ENCODE results near the gene F2.
"Not testable (repeated sequence)": the region's sequence is repeated elsewhere in the genome, so short reads cannot be mapped to it uniquely, and the experiment has no call there.

F2 gene

GRCh38 chr11:46719048-46719542 lies at the start of gene F2:
Gene F2 (plus strand): TSS chr11:46719213. CDS start chr11:46719236, 23 bp downstream.
- no peak within 1 kb of the TSS for H3K27ac Mint-ChIP-seq
- no peaks in the 10 kb centered on the region for H3K27me3 Mint-ChIP-seq
- H3K4me1 Mint-ChIP-seq (ENCODE audit: low read depth): peaks cover 2% of the 10 kb centered on the region
- H3K36me3 Mint-ChIP-seq: no peaks in the 10 kb centered on the region
- no peaks in the 10 kb centered on the region for H3K9me3 Mint-ChIP-seq (ENCODE audit: low read depth)
- no peak within 1 kb of the TSS for H3K4me3 Mint-ChIP-seq

DNA sequence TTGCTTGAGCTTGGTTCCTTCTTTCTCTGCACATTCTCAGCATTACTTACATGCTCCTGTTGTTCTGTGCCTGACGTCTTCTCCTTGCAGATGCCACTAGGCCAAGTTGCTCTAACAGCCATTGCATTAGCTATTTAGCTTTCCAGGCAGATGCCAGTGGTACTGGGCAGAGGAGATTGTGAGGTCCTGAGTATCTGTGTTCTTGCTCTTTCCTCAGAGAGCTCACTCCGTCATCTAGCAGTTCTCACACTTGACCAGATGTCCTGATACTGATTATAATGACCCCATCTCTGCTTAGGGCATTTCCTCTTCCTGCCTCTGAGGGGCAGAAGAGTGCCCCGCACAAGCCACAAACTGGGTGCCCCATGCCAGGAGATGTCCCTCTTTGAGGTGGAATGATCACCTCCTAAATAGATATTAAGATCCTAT lies 49.3 kb upstream of the F2 start:
- Mint-ChIP-seq H3K9me3 (ENCODE audit: low read depth) (no peaks in the 10 kb centered on the region), H3K36me3 (peaks cover 4% of the 10 kb centered on the region), H3K4me3 (no peak overlapping the region), H3K27me3 (no peaks in the 10 kb centered on the region), H3K4me1 (ENCODE audit: low read depth) (peaks cover 57% of the 10 kb centered on the region), H3K27ac (peak overlapping the region; percentile 61)

DNA sequence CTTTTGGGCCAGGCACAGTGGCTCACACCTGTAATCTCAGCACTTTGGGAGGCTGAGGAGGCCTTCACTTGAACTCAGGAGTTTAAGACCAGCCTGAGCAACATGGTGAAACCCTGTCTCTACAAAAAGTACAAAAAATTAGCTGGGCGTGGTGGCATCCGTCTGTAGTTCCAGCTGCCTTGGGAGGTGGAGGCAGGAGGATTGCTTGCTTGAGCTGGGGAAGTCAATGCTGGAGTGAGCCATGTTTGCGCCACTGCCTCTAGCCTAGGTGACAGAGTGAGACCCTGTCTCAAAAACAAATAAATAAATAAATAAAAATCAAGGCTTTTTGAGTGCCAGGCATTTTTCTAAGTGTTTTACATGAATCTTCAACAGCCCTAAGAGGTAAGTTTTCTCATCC lies 48.5 kb upstream of the F2 start:
- not testable (repeated sequence) for H3K27me3 Mint-ChIP-seq; H3K9me3 Mint-ChIP-seq (ENCODE audit: low read depth); H3K36me3 Mint-ChIP-seq
- peaks cover 64% of the 10 kb centered on the region for H3K4me1 Mint-ChIP-seq (ENCODE audit: low read depth)
- H3K4me3 Mint-ChIP-seq: peak overlapping the region; percentile 74
- H3K27ac Mint-ChIP-seq: peak overlapping the region; percentile 90

DNA sequence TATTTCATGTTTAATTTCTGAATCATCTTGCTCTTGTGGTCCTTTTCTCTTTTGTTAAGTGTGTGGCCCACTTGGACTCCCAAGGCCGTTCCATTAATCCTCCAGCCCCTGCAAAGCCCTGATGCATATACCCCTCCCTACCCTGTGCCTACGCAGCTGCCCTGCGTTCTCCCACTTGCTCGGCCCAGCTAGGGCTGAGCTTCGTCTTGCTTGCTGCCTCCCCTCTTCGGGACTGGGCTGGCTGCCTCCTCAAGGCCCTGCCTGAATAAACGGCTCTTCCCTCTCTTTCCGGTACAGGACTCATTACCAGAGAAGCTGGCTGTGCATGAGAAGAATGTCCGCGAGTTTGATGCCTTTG lies 47.1 kb upstream of the F2 start:
- Mint-ChIP-seq H3K9me3 (ENCODE audit: low read depth) (no peaks in the 10 kb centered on the region), H3K27me3 (no peaks in the 10 kb centered on the region), H3K4me3 (peak overlapping the region; percentile 27), H3K27ac (peak overlapping the region; percentile 90), H3K4me1 (ENCODE audit: low read depth) (peaks cover 77% of the 10 kb centered on the region), H3K36me3 (peaks cover 4% of the 10 kb centered on the region)

DNA sequence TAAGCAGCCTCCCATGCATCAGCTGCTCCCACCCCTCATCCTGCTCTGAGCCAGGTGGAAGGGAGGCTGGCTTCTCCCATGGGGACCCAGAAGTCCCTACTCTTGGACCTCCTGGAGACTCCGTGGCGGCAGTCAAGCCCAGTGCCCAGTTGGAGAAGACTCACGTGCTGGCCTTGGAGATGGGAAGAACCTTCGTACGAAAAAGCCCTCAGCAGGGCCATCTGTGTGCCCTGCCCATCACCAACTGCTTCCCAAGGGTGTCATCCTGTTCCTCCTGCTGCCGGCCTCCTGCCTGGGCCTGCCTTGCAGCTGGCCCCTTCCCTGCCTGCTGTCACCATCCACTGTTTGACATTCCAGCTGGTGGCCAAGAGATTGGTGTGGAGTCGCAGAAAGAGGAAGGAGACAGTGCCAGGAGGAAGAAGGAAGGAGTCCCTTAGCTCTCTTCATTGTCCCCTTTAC lies 46.6 kb upstream of the F2 start:
- Mint-ChIP-seq H3K36me3 (peaks cover 6% of the 10 kb centered on the region), H3K9me3 (ENCODE audit: low read depth) (no peaks in the 10 kb centered on the region), H3K4me3 (peak overlapping the region; percentile 27), H3K27ac (peak overlapping the region; percentile 90), H3K4me1 (ENCODE audit: low read depth) (peaks cover 81% of the 10 kb centered on the region), H3K27me3 (no peaks in the 10 kb centered on the region)

DNA sequence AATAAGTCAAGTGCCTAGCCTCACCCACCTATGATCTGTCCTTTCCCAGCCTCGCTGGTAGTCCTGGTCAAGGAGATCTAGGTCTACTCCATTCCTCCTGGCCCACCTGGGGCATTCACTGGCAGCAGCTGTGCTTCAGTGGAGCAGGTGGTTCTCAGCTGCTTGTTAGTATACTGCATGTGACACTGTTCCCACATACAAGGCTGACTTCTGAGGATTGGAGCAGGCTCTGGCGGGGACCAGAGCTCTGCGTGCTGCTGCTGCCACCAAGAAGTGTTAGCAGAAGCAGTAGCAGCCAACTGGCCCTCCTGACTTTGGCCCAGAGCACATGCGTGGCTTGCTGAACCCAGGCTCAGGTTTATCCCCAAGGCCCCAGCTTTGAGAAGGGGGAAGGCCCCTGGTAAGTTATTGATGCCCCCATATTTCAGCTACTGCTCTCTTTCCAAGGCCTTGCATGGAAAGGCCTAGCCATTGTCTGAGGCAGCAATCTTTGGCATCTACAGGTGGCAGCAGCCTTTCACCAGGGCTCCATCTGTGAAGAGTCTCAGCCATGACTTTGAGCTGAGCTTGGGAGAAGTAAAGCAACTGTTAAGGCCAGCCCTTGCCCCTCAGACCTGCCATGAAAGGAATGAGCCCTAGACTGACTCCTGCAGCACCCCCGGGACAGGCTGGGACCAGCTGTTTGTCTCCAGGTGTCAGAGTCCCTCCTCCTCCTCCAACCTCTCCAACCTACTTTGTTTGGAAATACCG lies 45.1 kb upstream of the F2 start:
- Mint-ChIP-seq H3K27me3 (no peaks in the 10 kb centered on the region), H3K4me1 (ENCODE audit: low read depth) (peaks cover 83% of the 10 kb centered on the region), H3K27ac (peak overlapping the region; percentile 78), H3K36me3 (peaks cover 6% of the 10 kb centered on the region), H3K9me3 (ENCODE audit: low read depth) (no peaks in the 10 kb centered on the region), H3K4me3 (no peak overlapping the region)

GRCh38 chr11:46674463-46675287 lies 44.3 kb upstream of the F2 start:
- Mint-ChIP-seq H3K4me1 (ENCODE audit: low read depth) (peaks cover 76% of the 10 kb centered on the region), H3K27ac (peak overlapping the region; percentile 78), H3K27me3 (no peaks in the 10 kb centered on the region), H3K9me3 (ENCODE audit: low read depth) (no peaks in the 10 kb centered on the region), H3K4me3 (peak overlapping the region; percentile 12), H3K36me3 (peaks cover 6% of the 10 kb centered on the region)

DNA sequence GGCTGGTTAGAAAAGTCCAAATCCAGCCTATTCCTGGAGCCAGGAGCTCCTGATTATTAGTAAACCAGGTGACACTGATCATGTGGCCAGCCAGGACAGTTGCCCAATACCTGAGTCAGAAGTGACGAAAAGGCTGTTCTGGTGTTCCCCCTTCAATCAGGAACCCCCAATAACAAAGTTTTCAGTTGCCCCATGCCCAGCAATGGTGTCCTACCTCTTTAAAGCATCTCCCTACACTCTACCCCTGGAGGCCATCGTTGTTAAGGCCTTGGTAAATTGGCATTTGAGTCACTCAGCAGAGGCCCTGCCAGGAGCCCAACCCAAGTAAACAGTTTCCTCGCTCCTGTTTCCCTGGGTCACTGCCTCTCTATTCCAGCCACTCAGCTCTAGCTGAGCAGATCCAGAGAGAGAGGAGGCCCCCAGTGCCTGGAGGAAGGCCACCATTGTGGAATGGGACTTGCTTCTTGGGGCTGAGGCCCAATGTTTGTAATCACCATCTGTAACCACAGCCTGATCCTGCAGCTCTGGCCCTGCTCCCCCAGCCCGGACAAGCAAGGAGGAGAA lies 43.6 kb upstream of the F2 start:
- Mint-ChIP-seq H3K4me3 (no peak overlapping the region), H3K36me3 (peaks cover 6% of the 10 kb centered on the region), H3K27ac (peak overlapping the region; percentile 78), H3K4me1 (ENCODE audit: low read depth) (peaks cover 70% of the 10 kb centered on the region), H3K9me3 (ENCODE audit: low read depth) (no peaks in the 10 kb centered on the region), H3K27me3 (no peaks in the 10 kb centered on the region)

DNA sequence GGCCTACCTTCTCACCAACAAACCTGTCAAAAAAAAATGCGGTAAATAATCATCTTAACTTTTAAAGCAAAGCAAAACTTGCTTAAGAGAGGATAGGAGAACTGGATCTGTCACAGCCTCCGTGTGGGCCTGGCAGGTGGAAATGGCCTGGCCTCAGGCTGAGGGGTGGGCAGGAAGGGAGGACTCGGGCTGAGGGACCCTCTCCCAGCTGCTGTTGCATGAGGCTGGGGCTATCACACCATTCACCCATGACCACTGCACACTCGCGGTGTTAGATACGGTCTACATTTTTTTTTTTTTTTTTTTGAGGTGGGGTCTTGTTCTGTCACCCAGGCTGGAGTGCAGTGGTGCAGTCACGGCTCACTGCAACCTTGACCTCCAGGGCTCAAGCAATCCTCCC lies 43.1 kb upstream of the F2 start:
- Mint-ChIP-seq H3K9me3 (ENCODE audit: low read depth) (no peaks in the 10 kb centered on the region), H3K4me1 (ENCODE audit: low read depth) (peaks cover 65% of the 10 kb centered on the region), H3K36me3 (peaks cover 6% of the 10 kb centered on the region), H3K4me3 (no peak overlapping the region), H3K27ac (no peak overlapping the region), H3K27me3 (no peaks in the 10 kb centered on the region)

DNA sequence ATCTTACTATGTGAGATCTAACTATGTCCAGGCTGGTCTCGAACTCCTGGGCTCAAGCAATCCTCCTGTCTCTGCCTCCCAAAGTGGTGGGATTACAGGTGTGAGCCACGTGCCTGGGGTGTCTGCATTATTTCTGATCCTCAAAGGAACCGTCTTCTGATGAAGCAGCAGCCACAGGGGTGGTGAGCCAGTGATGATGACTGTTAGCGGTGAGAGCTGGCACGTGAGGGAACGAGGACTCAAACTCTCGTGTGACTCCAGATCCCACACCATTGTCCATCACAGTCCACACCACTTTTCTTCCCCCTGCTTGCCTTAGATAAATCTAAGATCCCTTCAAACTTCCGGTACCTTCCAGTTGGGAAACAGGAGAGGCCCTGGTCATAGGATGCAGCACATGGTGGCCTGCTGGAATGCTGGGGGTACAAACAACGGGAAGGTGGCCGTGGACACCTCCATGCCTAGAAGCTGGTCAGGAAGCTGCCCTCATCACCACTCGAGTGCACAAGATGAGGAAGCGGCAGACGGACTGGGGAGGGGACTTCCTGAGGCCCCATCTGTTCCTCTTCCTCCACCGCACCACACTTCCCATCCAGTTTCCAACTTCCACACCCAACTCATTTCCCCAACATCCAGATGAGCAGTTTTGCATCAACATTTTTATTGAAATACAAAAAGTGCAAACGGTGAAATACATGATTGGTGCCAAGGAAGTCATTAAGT lies 42.4 kb upstream of the F2 start:
- H3K27ac Mint-ChIP-seq: peak overlapping the region; percentile 75
- peaks cover 59% of the 10 kb centered on the region for H3K4me1 Mint-ChIP-seq (ENCODE audit: low read depth)
- no peak overlapping the region for H3K4me3 Mint-ChIP-seq
- H3K27me3 Mint-ChIP-seq: no peaks in the 10 kb centered on the region
- peaks cover 6% of the 10 kb centered on the region for H3K36me3 Mint-ChIP-seq
- H3K9me3 Mint-ChIP-seq (ENCODE audit: low read depth): no peaks in the 10 kb centered on the region

- H3K27me3 Mint-ChIP-seq: no peaks in the 10 kb centered on the region
- no peaks in the 10 kb centered on the region for H3K9me3 Mint-ChIP-seq (ENCODE audit: low read depth)
- peak overlapping the region; percentile 75 for H3K27ac Mint-ChIP-seq
- no peak overlapping the region for H3K4me3 Mint-ChIP-seq
- peaks cover 6% of the 10 kb centered on the region for H3K36me3 Mint-ChIP-seq
- peaks cover 53% of the 10 kb centered on the region for H3K4me1 Mint-ChIP-seq (ENCODE audit: low read depth)
These were observed 41.8 kb upstream of the F2 start for GRCh38 chr11:46677169-46677568.

DNA sequence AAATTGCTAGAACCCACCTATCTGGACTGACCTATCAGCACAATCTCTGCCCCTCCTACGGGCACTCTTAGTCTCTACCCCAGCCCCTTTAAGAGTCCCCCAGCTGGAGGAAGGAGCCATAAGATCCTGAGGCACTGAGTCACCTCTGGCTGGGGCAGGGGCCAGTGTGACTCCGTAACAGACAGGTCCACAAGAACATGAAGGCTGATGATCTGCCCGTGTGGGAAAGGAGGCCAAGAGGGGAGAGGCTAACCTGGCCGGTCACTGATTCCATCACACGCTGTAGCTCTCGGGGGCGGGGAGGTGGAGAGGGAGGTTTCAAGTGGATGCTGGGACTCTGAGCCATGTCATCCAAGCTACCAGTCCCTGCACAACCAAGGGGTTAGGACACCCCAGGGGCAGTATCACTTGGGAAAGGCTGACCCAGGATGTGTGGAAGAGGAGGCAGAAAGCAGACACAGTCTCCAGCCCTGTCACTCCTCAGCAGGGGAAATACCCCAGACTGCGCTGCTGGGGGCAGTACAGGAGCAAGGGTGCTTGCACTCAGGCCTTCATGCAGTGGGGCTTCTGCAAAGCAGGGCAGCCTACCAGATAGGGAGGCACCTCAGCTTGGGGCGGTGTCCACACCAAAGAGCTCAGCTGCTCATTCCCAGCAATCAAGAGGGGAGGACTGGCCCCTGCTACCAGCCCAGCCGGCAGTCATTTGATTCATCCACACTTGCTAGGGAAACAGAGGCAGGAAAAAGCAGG lies 40.8 kb upstream of the F2 start:
- H3K36me3 Mint-ChIP-seq: peaks cover 2% of the 10 kb centered on the region
- no peak overlapping the region for H3K27ac Mint-ChIP-seq
- H3K9me3 Mint-ChIP-seq (ENCODE audit: low read depth): no peaks in the 10 kb centered on the region
- no peaks in the 10 kb centered on the region for H3K27me3 Mint-ChIP-seq
- H3K4me1 Mint-ChIP-seq (ENCODE audit: low read depth): peaks cover 43% of the 10 kb centered on the region
- H3K4me3 Mint-ChIP-seq: no peak overlapping the region

DNA sequence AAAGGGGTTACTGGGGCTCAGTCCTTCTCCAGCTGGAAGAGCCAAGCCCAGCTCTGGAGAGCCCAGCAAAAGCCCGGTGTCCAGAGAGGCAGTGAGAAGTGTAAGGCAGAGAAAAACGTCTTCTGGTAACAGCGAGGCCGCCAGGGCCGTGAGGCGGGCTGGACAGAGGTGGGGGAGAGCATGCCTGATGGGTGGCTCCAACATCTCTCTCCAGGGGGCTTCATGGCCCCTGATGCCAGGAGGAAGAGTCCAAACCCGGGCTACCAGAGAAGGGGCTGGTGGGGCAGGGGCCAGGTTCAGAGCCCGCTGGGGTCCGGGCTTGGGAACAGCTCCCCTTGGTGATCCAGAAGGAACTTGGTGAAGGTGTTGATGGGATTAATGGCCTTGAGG lies 40.3 kb upstream of the F2 start:
- H3K27ac Mint-ChIP-seq: no peak overlapping the region
- no peak overlapping the region for H3K4me3 Mint-ChIP-seq
- peaks cover 38% of the 10 kb centered on the region for H3K4me1 Mint-ChIP-seq (ENCODE audit: low read depth)
- peaks cover 2% of the 10 kb centered on the region for H3K36me3 Mint-ChIP-seq
- H3K27me3 Mint-ChIP-seq: no peaks in the 10 kb centered on the region
- no peaks in the 10 kb centered on the region for H3K9me3 Mint-ChIP-seq (ENCODE audit: low read depth)

Measured in activated naive CD8-positive, alpha-beta T cell (primary cell).